ENCODE results near the gene C1QTNF6.
A peak's percentile ranks its signal among the peaks of the same experiment; 100 is the strongest.

Gene C1QTNF6

GRCh38 chr22:37175414-37176281 lies 12.4 kb downstream of the C1QTNF6 start:
- DNase-seq: peak; percentile 63

DNA sequence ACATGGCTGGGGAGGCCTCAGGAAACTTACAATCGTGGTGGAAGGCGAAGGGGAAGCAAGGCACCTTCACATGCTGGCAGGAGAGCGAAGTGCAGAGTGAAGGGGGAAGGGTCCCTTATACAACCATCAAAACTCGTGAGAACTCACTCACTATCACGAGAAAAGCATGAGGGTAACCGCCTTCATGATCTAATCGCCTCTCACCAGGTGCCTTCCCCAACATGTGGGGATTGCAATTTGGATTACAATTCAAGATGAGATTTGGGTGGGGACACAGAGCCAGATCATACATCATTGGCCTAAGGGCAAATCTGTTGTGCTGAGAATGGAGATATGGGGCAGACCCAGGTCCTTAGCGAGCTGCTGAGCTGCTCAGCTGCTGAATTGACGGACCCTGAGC lies 13.1 kb downstream of the C1QTNF6 start:
- no peak for DNase-seq

GRCh38 chr22:37173709-37174108 lies 14.3 kb downstream of the C1QTNF6 start:
- DNase-seq: peak; percentile 56

- DNase-seq: peak; percentile 22
Measured at GRCh38 chr22:37172266-37173245, 15.5 kb downstream of the C1QTNF6 start.

- no peak for DNase-seq
Measured at GRCh38 chr22:37171662-37172061, 16.4 kb downstream of the C1QTNF6 start.

- peak; percentile 34 for DNase-seq
Measured at GRCh38 chr22:37170689-37171405, 17.2 kb downstream of the C1QTNF6 start.

DNA sequence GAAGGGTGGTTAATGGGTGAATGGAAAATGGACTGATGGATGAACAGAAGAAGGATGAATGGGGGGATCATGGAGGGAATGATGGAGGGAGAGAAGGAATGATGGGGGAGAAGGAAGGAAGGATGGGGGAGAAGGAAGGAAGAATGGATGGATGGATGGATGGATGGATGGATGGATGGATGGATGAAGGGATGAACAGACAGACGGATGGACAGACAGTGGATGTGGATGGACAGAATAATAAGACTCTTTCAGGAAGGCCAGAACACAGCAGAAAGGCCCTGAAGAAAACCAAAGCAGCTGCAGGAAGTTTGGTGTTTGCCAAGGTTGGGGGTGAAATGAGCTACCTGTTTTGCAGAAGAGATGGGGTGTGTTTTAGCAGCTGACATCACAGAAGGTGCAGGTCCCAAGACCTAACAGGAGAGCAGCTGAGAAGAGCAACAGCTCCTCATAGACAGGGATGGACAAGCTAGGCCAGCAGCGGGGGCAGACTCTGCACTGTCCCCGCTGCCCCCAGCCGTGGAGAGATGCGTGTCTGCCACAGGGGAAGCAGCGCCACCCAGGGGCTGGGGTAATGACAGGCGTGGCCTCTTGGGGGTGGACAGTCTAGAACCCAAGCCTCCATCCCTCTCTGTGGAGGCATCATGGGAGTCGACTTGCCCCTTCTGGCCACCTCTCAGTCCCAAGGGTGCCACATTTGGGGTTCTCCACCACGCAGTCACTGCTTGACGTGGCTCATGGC lies 17.9 kb downstream of the C1QTNF6 start:
- DNase-seq: no peak

- DNase-seq: peak; percentile 15
Measured at GRCh38 chr22:37169406-37169805, 18.6 kb downstream of the C1QTNF6 start.

GRCh38 chr22:37167981-37168647 lies 19.9 kb downstream of the C1QTNF6 start:
- peak; percentile 45 for DNase-seq

- peak; percentile 34 for DNase-seq
Measured at GRCh38 chr22:37167176-37167980, 20.7 kb downstream of the C1QTNF6 start.

DNA sequence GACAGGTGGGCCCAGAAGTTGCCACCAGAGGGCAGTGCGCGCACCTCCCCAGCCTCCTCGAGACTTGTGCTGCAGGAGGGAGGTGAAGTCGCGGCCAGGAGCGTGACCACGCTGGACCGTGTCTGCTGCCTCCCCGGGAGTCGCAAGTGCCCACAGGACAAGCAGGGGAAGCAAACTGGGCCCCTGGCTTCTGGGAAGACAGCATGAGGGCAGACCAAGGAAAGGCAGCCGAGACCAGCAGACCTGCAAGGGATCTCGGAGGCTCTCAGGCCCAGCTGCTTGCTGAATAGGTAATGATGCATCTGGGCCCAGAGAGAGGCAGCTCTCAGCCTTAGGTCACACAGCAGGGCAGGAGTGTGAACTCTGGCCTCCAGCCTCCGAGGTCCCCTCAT lies 21.4 kb downstream of the C1QTNF6 start:
- peak; percentile 86 for DNase-seq

- no peak for DNase-seq
Measured at GRCh38 chr22:37165940-37166674, 21.9 kb downstream of the C1QTNF6 start.

- no peak for DNase-seq
Measured at GRCh38 chr22:37165066-37165465, 23.0 kb downstream of the C1QTNF6 start.

- no peak for DNase-seq
Measured at GRCh38 chr22:37164505-37164887, 23.6 kb downstream of the C1QTNF6 start.

- DNase-seq: no peak
Measured at GRCh38 chr22:37163575-37164504, 24.2 kb downstream of the C1QTNF6 start.

DNA sequence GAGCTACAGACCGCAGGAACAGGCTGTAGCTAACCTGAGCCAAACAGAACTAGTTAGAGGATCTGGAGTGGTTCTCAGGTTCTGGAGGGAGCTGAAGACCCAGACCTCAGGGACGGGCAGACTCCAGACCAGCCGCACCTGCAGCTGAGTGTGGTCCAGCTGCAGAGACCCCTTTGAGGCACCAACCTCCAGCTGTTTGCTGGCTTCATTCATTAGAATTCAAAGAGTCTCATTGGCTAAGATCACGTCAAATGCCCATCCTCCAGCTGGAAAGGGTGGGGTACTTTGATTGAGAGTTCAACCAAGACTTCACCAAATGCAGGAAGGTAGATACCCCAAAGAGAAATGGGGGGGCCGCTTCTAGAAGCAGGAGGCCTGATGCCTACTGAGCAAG lies 25.0 kb downstream of the C1QTNF6 start:
- no peak for DNase-seq

GRCh38 chr22:37162221-37163095 lies 25.6 kb downstream of the C1QTNF6 start:
- DNase-seq: no peak

- no peak for DNase-seq
Measured at GRCh38 chr22:37161443-37161842, 26.6 kb downstream of the C1QTNF6 start.
